Measurements from ENCODE around the gene KCTD6.
"Not testable (repeated sequence)": the region's sequence is repeated elsewhere in the genome, so short reads cannot be mapped to it uniquely, and the experiment has no call there.

KCTD6 gene

DNA sequence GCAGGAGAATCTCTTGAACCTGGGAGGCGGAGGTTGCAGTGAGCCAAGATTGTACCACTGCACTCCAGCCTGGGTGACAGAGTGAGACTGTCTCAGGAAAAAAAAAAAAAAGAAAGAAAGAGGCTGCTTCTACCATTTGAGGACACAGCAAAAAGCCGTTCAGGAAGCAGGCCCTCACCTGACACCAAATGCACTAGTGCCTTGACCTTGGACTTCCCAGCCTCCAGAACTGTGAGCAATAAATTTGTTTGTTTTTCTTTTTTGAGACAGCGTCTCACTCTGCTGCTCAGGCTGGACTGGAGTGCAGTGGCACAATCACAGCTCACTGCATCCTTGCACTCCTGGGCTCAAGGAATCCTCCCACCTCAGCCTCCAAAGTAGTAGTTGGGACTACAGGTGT lies 35.5 kb downstream of the KCTD6 start:
- not testable (repeated sequence) for DNase-seq

GRCh38 chr3:58528629-58529028 lies 36.7 kb downstream of the KCTD6 start:
- no peak for DNase-seq

GRCh38 chr3:58529516-58530353 lies 37.8 kb downstream of the KCTD6 start:
- no peak for DNase-seq

GRCh38 chr3:58530354-58530865 lies 38.5 kb downstream of the KCTD6 start:
- no peak for DNase-seq

GRCh38 chr3:58531555-58531954 lies 39.7 kb downstream of the KCTD6 start:
- DNase-seq = no peak

- DNase-seq = no peak
Measured at GRCh38 chr3:58531956-58532355, 40.1 kb downstream of the KCTD6 start.

DNA sequence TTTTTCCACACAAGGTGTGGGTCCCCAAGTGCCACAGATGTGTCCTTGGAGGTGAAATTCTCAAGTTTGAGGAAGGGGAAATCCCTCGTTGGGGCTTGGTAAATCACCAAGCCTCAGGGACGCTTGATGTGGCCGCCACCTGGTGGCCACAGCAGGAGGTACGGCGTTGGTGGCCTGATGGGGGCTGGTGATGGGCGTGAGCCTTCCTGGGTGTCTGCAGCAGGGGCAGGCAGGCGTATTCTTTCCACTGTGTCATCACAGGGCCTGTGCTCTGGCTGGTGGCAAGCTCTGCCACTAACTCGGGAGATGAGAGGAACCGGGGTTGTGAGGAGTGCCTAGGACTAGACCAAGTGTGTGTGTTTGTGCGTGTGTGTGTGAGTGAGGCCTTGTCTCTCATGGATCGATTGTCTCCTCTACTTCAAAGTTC lies 40.9 kb downstream of the KCTD6 start:
- DNase-seq = peak; percentile 14

DNA sequence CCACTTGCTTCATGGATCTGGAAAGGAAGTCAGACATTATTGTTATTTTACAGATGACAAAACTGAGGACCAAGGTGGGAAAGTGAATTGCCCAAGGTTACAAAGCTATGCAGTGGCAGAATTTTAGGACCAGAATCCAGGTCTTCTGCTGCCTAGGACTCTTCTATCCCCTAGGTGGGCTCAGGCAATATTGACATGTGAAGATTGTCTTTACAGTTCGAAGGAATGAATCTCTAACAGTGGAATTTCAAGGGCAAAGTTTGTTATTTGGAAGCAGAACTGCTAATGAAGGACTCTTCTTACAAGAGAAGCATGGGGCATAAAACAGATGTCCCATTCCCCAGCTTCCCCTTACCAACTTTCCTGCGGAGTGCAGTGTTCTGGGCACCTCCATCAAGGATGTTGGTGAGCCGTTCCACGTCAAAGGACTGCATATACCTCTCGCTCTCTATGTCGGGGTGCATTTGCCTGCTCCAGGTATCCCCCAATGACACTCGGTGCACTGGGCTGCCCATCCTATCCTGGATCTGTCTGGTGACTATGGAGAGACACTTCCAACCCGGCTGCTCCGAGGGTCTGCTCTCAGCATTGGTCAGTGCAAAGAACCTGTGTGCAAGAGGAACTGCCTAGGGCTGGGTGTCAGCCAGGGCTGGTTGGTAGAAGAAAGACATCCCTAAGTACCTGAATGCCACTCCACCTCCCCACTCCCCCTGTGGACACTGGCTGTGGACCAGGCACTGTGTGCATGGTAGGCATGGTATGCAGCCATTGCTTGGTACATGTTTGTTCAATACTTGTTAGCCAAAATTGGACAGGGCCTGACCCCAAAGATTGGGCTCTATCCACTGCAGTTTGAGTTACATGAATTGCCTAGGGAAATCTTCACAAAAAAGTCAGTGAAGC lies 42.9 kb downstream of the KCTD6 start:
- DNase-seq = no peak

GRCh38 chr3:58535531-58536500 lies 43.9 kb downstream of the KCTD6 start:
- DNase-seq = no peak

GRCh38 chr3:58536501-58537411 lies 44.9 kb downstream of the KCTD6 start, which contains the start of gene ACOX2:
Gene ACOX2 (minus strand): TSS chr3:58537190. CDS start chr3:58535106, 2,084 bp downstream.
- DNase-seq = no peak

- no peak for DNase-seq
Measured at GRCh38 chr3:58537412-58538301, 45.8 kb downstream of the KCTD6 start.

- DNase-seq = no peak
Measured at GRCh38 chr3:58539626-58540025, 47.7 kb downstream of the KCTD6 start.

- no peak for DNase-seq
Measured at GRCh38 chr3:58540176-58540858, 48.4 kb downstream of the KCTD6 start.

DNA sequence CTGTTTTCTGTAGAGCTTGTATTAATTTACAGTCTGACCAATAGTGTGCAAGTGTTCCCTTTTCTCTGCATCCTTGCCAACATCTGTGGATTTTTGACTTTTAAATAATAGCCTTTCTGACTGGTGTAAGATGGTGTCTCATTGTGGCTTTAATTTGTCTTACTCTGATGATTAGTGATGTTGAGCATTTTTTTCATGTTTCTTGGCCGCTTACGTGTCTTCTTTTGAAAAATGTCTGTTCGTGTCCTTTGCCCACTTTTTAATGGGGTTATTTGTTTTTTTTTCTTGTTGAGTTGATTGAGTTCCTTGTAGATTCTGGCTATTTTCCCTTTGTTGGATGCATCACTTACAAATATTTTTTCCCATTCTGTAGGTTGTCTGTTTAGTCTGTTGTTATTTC lies 52.6 kb downstream of the KCTD6 start:
- no peak for DNase-seq

- no peak for DNase-seq
Measured at GRCh38 chr3:58551636-58552180, 59.8 kb downstream of the KCTD6 start.
